Measurements from ENCODE around the gene RUNX1.

RUNX1 gene

GRCh38 chr21:34881421-34881820, 167.7 kb downstream of the RUNX1 start:
- H3K27ac Mint-ChIP-seq = no peak overlapping the region
- peaks cover 85% of the 10 kb centered on the region for H3K36me3 Mint-ChIP-seq (ENCODE audit: low read depth)
- H3K4me1 Mint-ChIP-seq (ENCODE audit: low read depth) = peaks cover 55% of the 10 kb centered on the region
- H3K9me3 Mint-ChIP-seq = no peaks in the 10 kb centered on the region
- peak overlapping the region; percentile 71 for H3K4me3 Mint-ChIP-seq
- no peaks in the 10 kb centered on the region for H3K27me3 Mint-ChIP-seq

GRCh38 chr21:34880401-34880800, 168.7 kb downstream of the RUNX1 start:
- no peak overlapping the region for H3K4me3 Mint-ChIP-seq
- no peak overlapping the region for H3K27ac Mint-ChIP-seq
- no peaks in the 10 kb centered on the region for H3K9me3 Mint-ChIP-seq
- H3K4me1 Mint-ChIP-seq (ENCODE audit: low read depth) = peaks cover 55% of the 10 kb centered on the region
- H3K27me3 Mint-ChIP-seq = no peaks in the 10 kb centered on the region
- H3K36me3 Mint-ChIP-seq (ENCODE audit: low read depth) = peaks cover 86% of the 10 kb centered on the region

GRCh38 chr21:34878940-34879339, 170.2 kb downstream of the RUNX1 start:
- peaks cover 81% of the 10 kb centered on the region for H3K36me3 Mint-ChIP-seq (ENCODE audit: low read depth)

GRCh38 chr21:34878501-34878900, 170.6 kb downstream of the RUNX1 start:
- Mint-ChIP-seq H3K9me3 (no peaks in the 10 kb centered on the region), H3K4me3 (no peak overlapping the region), H3K4me1 (ENCODE audit: low read depth) (peaks cover 50% of the 10 kb centered on the region), H3K27ac (no peak overlapping the region), H3K36me3 (ENCODE audit: low read depth) (peaks cover 80% of the 10 kb centered on the region), H3K27me3 (no peaks in the 10 kb centered on the region)

More at GRCh38 chr21:34878940-34879339, 170.2 kb downstream of the RUNX1 start:
- Mint-ChIP-seq H3K27me3 (no peaks in the 10 kb centered on the region), H3K4me3 (no peak overlapping the region), H3K4me1 (ENCODE audit: low read depth) (peaks cover 53% of the 10 kb centered on the region), H3K9me3 (no peaks in the 10 kb centered on the region), H3K27ac (no peak overlapping the region)

GRCh38 chr21:34877485-34878128, 171.5 kb downstream of the RUNX1 start:
- H3K27me3 Mint-ChIP-seq = no peaks in the 10 kb centered on the region
- no peaks in the 10 kb centered on the region for H3K9me3 Mint-ChIP-seq
- H3K4me3 Mint-ChIP-seq = no peak overlapping the region
- peaks cover 76% of the 10 kb centered on the region for H3K36me3 Mint-ChIP-seq (ENCODE audit: low read depth)
- H3K4me1 Mint-ChIP-seq (ENCODE audit: low read depth) = peaks cover 41% of the 10 kb centered on the region
- H3K27ac Mint-ChIP-seq = no peak overlapping the region

- H3K27ac Mint-ChIP-seq = peak overlapping the region; percentile 63
- H3K36me3 Mint-ChIP-seq (ENCODE audit: low read depth) = peaks cover 68% of the 10 kb centered on the region
- peaks cover 28% of the 10 kb centered on the region for H3K4me1 Mint-ChIP-seq (ENCODE audit: low read depth)
- H3K4me3 Mint-ChIP-seq = no peak overlapping the region
- H3K27me3 Mint-ChIP-seq = no peaks in the 10 kb centered on the region
- H3K9me3 Mint-ChIP-seq = no peaks in the 10 kb centered on the region
These were observed 173.3 kb downstream of the RUNX1 start for GRCh38 chr21:34875830-34876229.

- Mint-ChIP-seq H3K4me1 (ENCODE audit: low read depth) (peaks cover 27% of the 10 kb centered on the region), H3K4me3 (no peak overlapping the region), H3K36me3 (ENCODE audit: low read depth) (peaks cover 64% of the 10 kb centered on the region)
These were observed 174.2 kb downstream of the RUNX1 start for GRCh38 chr21:34874684-34875513.

GRCh38 chr21:34871026-34871908, 177.8 kb downstream of the RUNX1 start:
- H3K4me1 Mint-ChIP-seq (ENCODE audit: low read depth) = peaks cover 37% of the 10 kb centered on the region
- H3K36me3 Mint-ChIP-seq (ENCODE audit: low read depth) = peaks cover 71% of the 10 kb centered on the region
- H3K27me3 Mint-ChIP-seq = no peaks in the 10 kb centered on the region
- H3K9me3 Mint-ChIP-seq = no peaks in the 10 kb centered on the region
- H3K4me3 Mint-ChIP-seq = no peak overlapping the region
- H3K27ac Mint-ChIP-seq = no peak overlapping the region

More at GRCh38 chr21:34874684-34875513, 174.2 kb downstream of the RUNX1 start:
- Mint-ChIP-seq H3K9me3 (no peaks in the 10 kb centered on the region), H3K27me3 (no peaks in the 10 kb centered on the region), H3K27ac (no peak overlapping the region)

GRCh38 chr21:34870246-34870645, 178.9 kb downstream of the RUNX1 start:
- Mint-ChIP-seq H3K27ac (no peak overlapping the region), H3K36me3 (ENCODE audit: low read depth) (peaks cover 73% of the 10 kb centered on the region), H3K4me3 (no peak overlapping the region), H3K4me1 (ENCODE audit: low read depth) (peaks cover 40% of the 10 kb centered on the region), H3K9me3 (no peaks in the 10 kb centered on the region), H3K27me3 (no peaks in the 10 kb centered on the region)

- Mint-ChIP-seq H3K9me3 (no peaks in the 10 kb centered on the region), H3K36me3 (ENCODE audit: low read depth) (peaks cover 78% of the 10 kb centered on the region), H3K4me1 (ENCODE audit: low read depth) (peaks cover 41% of the 10 kb centered on the region)
These were observed 179.6 kb downstream of the RUNX1 start for GRCh38 chr21:34869545-34869944.

GRCh38 chr21:34867785-34868184, 181.3 kb downstream of the RUNX1 start:
- no peaks in the 10 kb centered on the region for H3K9me3 Mint-ChIP-seq
- H3K27me3 Mint-ChIP-seq = no peaks in the 10 kb centered on the region
- H3K27ac Mint-ChIP-seq = no peak overlapping the region
- H3K4me3 Mint-ChIP-seq = peak overlapping the region; percentile 3
- H3K36me3 Mint-ChIP-seq (ENCODE audit: low read depth) = peaks cover 81% of the 10 kb centered on the region
- H3K4me1 Mint-ChIP-seq (ENCODE audit: low read depth) = peaks cover 37% of the 10 kb centered on the region

More at GRCh38 chr21:34869545-34869944, 179.6 kb downstream of the RUNX1 start:
- H3K4me3 Mint-ChIP-seq = no peak overlapping the region
- no peak overlapping the region for H3K27ac Mint-ChIP-seq
- no peaks in the 10 kb centered on the region for H3K27me3 Mint-ChIP-seq

GRCh38 chr21:34865400-34866241, 183.5 kb downstream of the RUNX1 start:
- Mint-ChIP-seq H3K4me1 (ENCODE audit: low read depth) (peaks cover 37% of the 10 kb centered on the region), H3K27ac (peak overlapping the region; percentile 65), H3K4me3 (peak overlapping the region; percentile 11), H3K9me3 (no peaks in the 10 kb centered on the region), H3K27me3 (no peaks in the 10 kb centered on the region), H3K36me3 (ENCODE audit: low read depth) (peaks cover 90% of the 10 kb centered on the region)

- Mint-ChIP-seq H3K27me3 (no peaks in the 10 kb centered on the region), H3K4me1 (ENCODE audit: low read depth) (peaks cover 42% of the 10 kb centered on the region), H3K27ac (peak overlapping the region; percentile 23), H3K4me3 (no peak overlapping the region), H3K36me3 (ENCODE audit: low read depth) (peaks cover 92% of the 10 kb centered on the region), H3K9me3 (no peaks in the 10 kb centered on the region)
These were observed 184.5 kb downstream of the RUNX1 start for GRCh38 chr21:34864370-34865149.

Measured in stimulated activated naive CD8-positive, alpha-beta T cell treated with anti-CD3 and anti-CD28 coated beads, Interleukin-15, Interleukin-2, amounts not matched to agents 100 ng/mL and 50 ng/mL, for 24 hours (primary cell).